Mammary epithelial cell (primary cell): ENCODE results near the gene CLMP.

Source experiments
- CTCF ChIP-seq, 2 donors: IDR thresholded peaks in 1 of 2; conservative IDR thresholded peaks in 1 of 2; 2 replicates each; pipeline ENCODE4 v1.5.1; 2011 to 2012; ENCODE audit warnings: inconsistent platforms in 2 of 2, low read length in 2 of 2, mild to moderate bottlenecking in 2 of 2, control low read depth in 1 of 2, low read depth in 1 of 2; ENCODE audit not compliant: insufficient read depth in 1 of 2; ENCODE audit errors: extremely low read depth in 1 of 2
- EZH2 ChIP-seq: IDR thresholded peaks from 2 replicates; pipeline ENCODE4 v1.6.1; 2012; ENCODE audit warnings: low read length, inconsistent platforms, borderline replicate concordance

DNA sequence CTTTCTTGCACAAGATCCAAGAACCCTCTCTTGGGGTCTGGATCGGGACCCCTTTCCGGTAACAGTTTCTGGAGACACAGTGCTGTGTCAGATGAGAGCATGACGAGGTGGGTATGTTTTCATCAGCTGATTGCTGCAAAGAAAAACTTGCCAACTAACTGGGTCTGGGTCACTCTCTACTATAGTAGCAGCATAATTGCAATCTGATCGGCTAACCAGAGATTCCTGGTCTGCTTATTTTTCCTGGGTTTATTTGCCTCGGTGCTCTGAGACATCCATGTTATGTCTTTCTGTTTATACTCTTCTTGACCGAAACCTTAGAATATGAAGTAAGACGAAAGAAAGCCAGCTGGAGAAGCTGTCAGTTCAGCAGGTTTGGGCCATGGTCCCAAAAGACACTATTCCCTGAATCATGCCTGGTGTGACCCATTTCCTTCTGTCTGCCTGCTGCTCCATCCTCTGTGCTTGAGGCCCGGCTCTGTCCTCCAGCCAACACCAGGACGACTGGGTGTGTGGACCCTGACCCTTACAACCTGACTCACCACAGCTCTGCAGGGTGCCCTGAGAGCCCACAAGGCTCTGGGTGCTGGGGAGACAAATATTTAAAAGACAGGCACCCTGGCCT lies 24.1 kb upstream of the CLMP start:
- TF ChIP-seq CTCF (conservative IDR thresholded peaks at IDR 0.05 in 1 of 2, IDR thresholded peaks at IDR 0.05 in 1 of 2; ENCODE audit: extremely low read depth in 1 of 2, insufficient read depth in 1 of 2, low read depth in 1 of 2, low read length in 2 of 2) = no peak
- no peak for TF ChIP-seq EZH2
